GM13976 (cell line): ENCODE results near the gene CBX5.

Experiments
- DNase-seq: peaks from one replicate; pipeline ENCODE4 v3.0.0; 2012; ENCODE audit warnings: low spot score
- CTCF ChIP-seq: IDR thresholded peaks from 2 replicates; pipeline ENCODE4 v1.5.1; 2012; ENCODE audit warnings: borderline replicate concordance, mild to moderate bottlenecking; ENCODE audit not compliant: insufficient read depth; ENCODE audit errors: extremely low read depth, missing control alignments, control extremely low read depth
- in situ Hi-C: fragments of 300-500 bp; cut with MboI; formaldehyde crosslinking; loops from one replicate; pipeline ENCODE4 v1.12.0; 2022; ENCODE audit warnings: low sequenced_read_pairs, mixed read lengths, inconsistent platforms; ENCODE audit not compliant: unreplicated experiment

Gene CBX5

GRCh38 chr12:54221402-54221984 is 58.4 kb downstream of the CBX5 start:
- TF ChIP-seq CTCF, result no peak
- DNase-seq, result no peak
- in situ Hi-C loops, result no loop called here

GRCh38 chr12:54220567-54220966 is 59.4 kb downstream of the CBX5 start:
- DNase-seq, result no peak
- in situ Hi-C loops, result no loop called here
- TF ChIP-seq CTCF, result no peak

GRCh38 chr12:54220092-54220557 is 59.8 kb downstream of the CBX5 start:
- peak; percentile 75 for TF ChIP-seq CTCF
- peak; percentile 71 for DNase-seq
- in situ Hi-C loops, result no loop called here

- in situ Hi-C loops, result loop anchor here (5.0 kb wide), 1 partner anchor 154 kb away; no protein-coding TSS in a partner anchor
- DNase-seq, result no peak
- no peak for TF ChIP-seq CTCF
Measured at GRCh38 chr12:54217774-54218241, 62.1 kb downstream of the CBX5 start.

GRCh38 chr12:54216797-54217661 is 62.9 kb downstream of the CBX5 start:
- DNase-seq, result peak; percentile 83
- in situ Hi-C loops, result loop anchor here (5.0 kb wide), 1 partner anchor 155 kb away; no protein-coding TSS in a partner anchor

More at GRCh38 chr12:54216797-54217661, 62.9 kb downstream of the CBX5 start:
- TF ChIP-seq CTCF, result peak; percentile 55
